ENCODE data around the gene BAHCC1.

DNA sequence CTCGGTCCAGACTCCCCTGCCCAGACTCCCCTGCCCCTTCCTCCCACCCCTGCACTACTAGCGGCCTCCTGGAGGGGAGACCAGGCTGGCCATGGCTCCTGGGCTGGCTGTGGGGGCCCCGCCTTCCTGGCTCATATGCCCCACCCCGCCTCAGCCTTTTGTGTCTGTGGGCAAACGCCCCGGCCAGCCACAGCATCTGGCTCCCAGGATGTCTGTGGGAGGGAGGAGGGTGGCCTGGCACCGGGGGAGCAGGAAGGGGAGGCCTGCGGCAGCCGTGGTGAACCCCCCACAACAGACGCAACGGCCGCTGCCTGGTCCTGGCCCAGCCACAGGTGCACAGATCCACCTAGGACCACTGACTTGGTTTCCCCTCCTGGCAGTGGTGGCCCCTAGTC lies 32.9 kb downstream of the BAHCC1 start:
- TF ChIP-seq, protein P1, sequence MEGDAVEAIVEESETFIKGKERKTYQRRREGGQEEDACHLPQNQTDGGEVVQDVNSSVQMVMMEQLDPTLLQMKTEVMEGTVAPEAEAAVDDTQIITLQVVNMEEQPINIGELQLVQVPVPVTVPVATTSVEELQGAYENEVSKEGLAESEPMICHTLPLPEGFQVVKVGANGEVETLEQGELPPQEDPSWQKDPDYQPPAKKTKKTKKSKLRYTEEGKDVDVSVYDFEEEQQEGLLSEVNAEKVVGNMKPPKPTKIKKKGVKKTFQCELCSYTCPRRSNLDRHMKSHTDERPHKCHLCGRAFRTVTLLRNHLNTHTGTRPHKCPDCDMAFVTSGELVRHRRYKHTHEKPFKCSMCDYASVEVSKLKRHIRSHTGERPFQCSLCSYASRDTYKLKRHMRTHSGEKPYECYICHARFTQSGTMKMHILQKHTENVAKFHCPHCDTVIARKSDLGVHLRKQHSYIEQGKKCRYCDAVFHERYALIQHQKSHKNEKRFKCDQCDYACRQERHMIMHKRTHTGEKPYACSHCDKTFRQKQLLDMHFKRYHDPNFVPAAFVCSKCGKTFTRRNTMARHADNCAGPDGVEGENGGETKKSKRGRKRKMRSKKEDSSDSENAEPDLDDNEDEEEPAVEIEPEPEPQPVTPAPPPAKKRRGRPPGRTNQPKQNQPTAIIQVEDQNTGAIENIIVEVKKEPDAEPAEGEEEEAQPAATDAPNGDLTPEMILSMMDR (conservative IDR thresholded peaks at IDR 0.05): no peak
- TF ChIP-seq EZH2 (IDR thresholded peaks at IDR 0.05; ENCODE audit: low read depth): no peak
